Trophoblast cell (in vitro differentiated cells and primary cell): ENCODE data around the gene CADPS.
"Not testable (repeated sequence)": the region's sequence is repeated elsewhere in the genome, so short reads cannot be mapped to it uniquely, and the experiment has no call there.

Experiments
- DNase-seq, 2 donors: peaks; one replicate each; pipeline ENCODE4 v3.0.0-alpha.2; 2016
- H2AFZ ChIP-seq: 2 replicates; pipeline ENCODE4 v1.6.1; 2013; ENCODE audit warnings: low read length, moderate library complexity, mild to moderate bottlenecking; ENCODE audit not compliant: insufficient read depth, poor library complexity
- H2AK5ac ChIP-seq: 2 replicates; pipeline ENCODE4 v1.6.1; 2013; ENCODE audit warnings: mild to moderate bottlenecking, low read length
- H2BK120ac ChIP-seq: 2 replicates; pipeline ENCODE4 v1.6.1; 2013; ENCODE audit warnings: low read length, mild to moderate bottlenecking, moderate library complexity; ENCODE audit not compliant: insufficient read depth, poor library complexity
- H2BK12ac ChIP-seq: 2 replicates; pipeline ENCODE4 v1.6.1; 2013; ENCODE audit warnings: mild to moderate bottlenecking, low read length, moderate library complexity
- H2BK5ac ChIP-seq: 2 replicates; pipeline ENCODE4 v1.6.1; 2013; ENCODE audit warnings: low read length, low read depth, moderate library complexity, mild to moderate bottlenecking; ENCODE audit not compliant: poor library complexity
- H3K14ac ChIP-seq: 2 replicates; pipeline ENCODE4 v1.6.1; 2013; ENCODE audit warnings: mild to moderate bottlenecking, low read length
- H3K18ac ChIP-seq: 2 replicates; pipeline ENCODE4 v1.6.1; 2013; ENCODE audit warnings: mild to moderate bottlenecking, low read length
- H3K23ac ChIP-seq: 2 replicates; pipeline ENCODE4 v1.6.1; 2013; ENCODE audit warnings: low read length
- H3K27ac ChIP-seq: 2 replicates; pipeline ENCODE4 v1.5.1; 2013; ENCODE audit warnings: low read depth, mild to moderate bottlenecking, inconsistent platforms, low read length, moderate library complexity
- H3K27me3 ChIP-seq: 2 replicates; pipeline ENCODE4 v1.6.1; 2013; ENCODE audit warnings: inconsistent platforms, mild to moderate bottlenecking, low read length, moderate library complexity; ENCODE audit not compliant: insufficient read depth
- H3K36me3 ChIP-seq, 2 experiments: 1 replicate in 1 of 2; 2 replicates in 1 of 2; pipeline ENCODE4 v1.6.1; 2013; ENCODE audit warnings: low read length in 2 of 2, mild to moderate bottlenecking in 2 of 2, moderate library complexity in 1 of 2; ENCODE audit not compliant: insufficient read depth in 2 of 2, control insufficient read depth in 1 of 2
- H3K4ac ChIP-seq: 2 replicates; pipeline ENCODE4 v1.6.1; 2013; ENCODE audit warnings: low read depth, mild to moderate bottlenecking, low read length, moderate library complexity
- H3K4me1 ChIP-seq, 2 experiments: 1 replicate in 1 of 2; 2 replicates in 1 of 2; pipeline ENCODE4 v1.6.1; 2013; ENCODE audit warnings: low read length in 2 of 2, mild to moderate bottlenecking in 2 of 2, moderate library complexity in 1 of 2; ENCODE audit not compliant: insufficient read depth in 2 of 2, control insufficient read depth in 1 of 2
- H3K4me2 ChIP-seq: 2 replicates; pipeline ENCODE4 v1.6.1; 2013; ENCODE audit warnings: inconsistent platforms, mild to moderate bottlenecking, low read length, moderate library complexity
- H3K4me3 ChIP-seq: 2 replicates; pipeline ENCODE4 v1.5.1; 2013; ENCODE audit warnings: mild to moderate bottlenecking, low read depth, low read length, inconsistent platforms
- H3K79me1 ChIP-seq: one replicate; pipeline ENCODE4 v1.6.1; 2013; ENCODE audit warnings: low read length
- H3K79me2 ChIP-seq: 2 replicates; pipeline ENCODE4 v1.6.1; 2013; ENCODE audit warnings: low read length, mild to moderate bottlenecking; ENCODE audit not compliant: control insufficient read depth, insufficient read depth, poor library complexity
- H3K9ac ChIP-seq: 2 replicates; pipeline ENCODE4 v1.6.1; 2013; ENCODE audit warnings: mild to moderate bottlenecking, low read length
- H3K9me3 ChIP-seq: 2 replicates; pipeline ENCODE4 v1.6.1; 2013; ENCODE audit warnings: low read depth, mild to moderate bottlenecking, control low read depth, inconsistent platforms, low read length; ENCODE audit not compliant: insufficient read depth
- H4K12ac ChIP-seq: 2 replicates; pipeline ENCODE4 v1.6.1; 2013; ENCODE audit warnings: low read depth, mild to moderate bottlenecking, low read length, moderate library complexity
- H4K8ac ChIP-seq: 2 replicates; pipeline ENCODE4 v1.6.1; 2013; ENCODE audit warnings: low read depth, mild to moderate bottlenecking, low read length, moderate library complexity
- H4K91ac ChIP-seq: one replicate; pipeline ENCODE4 v1.6.1; 2013; ENCODE audit warnings: low read depth, mild to moderate bottlenecking, low read length, moderate library complexity
- WGBS: extraction: QIAGEN DNeasy Blood & Tissue Kit; methylation state at CpG from one replicate; pipeline ENCODE4 v1.1.7; 2013; ENCODE audit warnings: missing lambda C conversion rate; ENCODE audit not compliant: insufficient read length, insufficient coverage; ENCODE audit errors: extremely low coverage; 5-methylcytosine and 5-hydroxymethylcytosine counted together

The CADPS gene

DNA sequence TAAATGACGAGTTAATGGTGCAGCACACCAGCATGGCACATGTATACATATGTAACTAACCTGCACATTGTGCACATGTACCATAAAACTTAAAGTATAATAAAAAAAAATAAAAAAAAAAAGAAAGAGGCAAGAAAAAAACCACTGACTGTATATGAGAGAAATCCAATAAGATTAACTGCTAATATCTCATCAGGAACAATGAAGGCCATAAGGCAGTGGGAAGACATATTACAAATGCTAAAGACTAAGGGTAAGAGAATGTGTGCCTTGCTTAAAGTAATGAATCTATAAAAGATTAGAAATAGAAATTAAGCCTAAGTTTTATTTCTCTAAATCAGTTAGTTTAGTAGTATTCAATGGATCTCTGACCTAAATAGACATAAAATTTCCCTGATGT is 294.7 kb downstream of the CADPS start:
- H2AFZ ChIP-seq, H2BK12ac ChIP-seq, DNase-seq, H2AK5ac ChIP-seq, H3K14ac ChIP-seq, H3K79me2 ChIP-seq, H3K4me1 ChIP-seq, H3K79me1 ChIP-seq, H3K23ac ChIP-seq, H2BK120ac ChIP-seq, H4K91ac ChIP-seq, H2BK5ac ChIP-seq, H4K8ac ChIP-seq, H3K4me3 ChIP-seq, H3K4me2 ChIP-seq, H3K27ac ChIP-seq, H4K12ac ChIP-seq, H3K18ac ChIP-seq, H3K4ac ChIP-seq, H3K36me3 ChIP-seq, H3K9ac ChIP-seq, H3K27me3 ChIP-seq, H3K9me3 ChIP-seq: not testable (repeated sequence)
- no CpG with 5 or more reads among the region's 1 CpG for WGBS

DNA sequence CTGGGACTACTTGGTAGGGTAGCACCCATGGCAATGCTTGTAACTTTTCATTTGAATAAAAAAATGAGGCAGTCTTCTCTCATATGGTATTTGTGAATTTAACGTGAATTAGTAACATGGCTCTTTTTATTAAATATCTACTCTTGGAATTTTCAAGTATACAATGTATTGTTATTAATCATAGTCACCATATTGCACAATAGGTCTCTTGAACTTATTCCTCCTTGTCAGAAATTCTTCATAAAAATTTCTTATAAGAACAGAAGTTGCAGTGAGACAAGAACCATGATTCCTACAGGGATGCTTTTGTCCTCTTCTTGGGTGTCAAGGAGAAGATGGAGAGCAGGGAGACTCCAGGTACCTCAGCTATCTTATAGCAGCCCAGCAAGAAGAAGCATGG is 298.1 kb downstream of the CADPS start:
- Histone ChIP-seq H3K9me3 (peaks cover 3% of the 10 kb centered on the region), H3K27ac (no peak overlapping the region), H3K79me2 (no peaks in the 10 kb centered on the region), H3K4me1 (no peaks in the 10 kb centered on the region), H3K4ac (no peak overlapping the region), H3K18ac (no peak overlapping the region), H3K79me1 (no peaks in the 10 kb centered on the region), H2BK12ac (no peak overlapping the region), H2BK5ac (no peak overlapping the region), H3K4me3 (no peak overlapping the region), H2AK5ac (no peak overlapping the region), H3K14ac (no peak overlapping the region), H3K36me3 (no peaks in the 10 kb centered on the region), H3K23ac (no peak overlapping the region), H4K8ac (no peak overlapping the region), H2BK120ac (no peak overlapping the region), H4K12ac (no peak overlapping the region), H3K4me2 (no peak overlapping the region), H3K27me3 (no peaks in the 10 kb centered on the region), H2AFZ (no peak overlapping the region), H3K9ac (no peak overlapping the region), H4K91ac (no peak overlapping the region)
- WGBS: no CpG with 5 or more reads among the region's 1 CpG
- DNase-seq: no peak

DNA sequence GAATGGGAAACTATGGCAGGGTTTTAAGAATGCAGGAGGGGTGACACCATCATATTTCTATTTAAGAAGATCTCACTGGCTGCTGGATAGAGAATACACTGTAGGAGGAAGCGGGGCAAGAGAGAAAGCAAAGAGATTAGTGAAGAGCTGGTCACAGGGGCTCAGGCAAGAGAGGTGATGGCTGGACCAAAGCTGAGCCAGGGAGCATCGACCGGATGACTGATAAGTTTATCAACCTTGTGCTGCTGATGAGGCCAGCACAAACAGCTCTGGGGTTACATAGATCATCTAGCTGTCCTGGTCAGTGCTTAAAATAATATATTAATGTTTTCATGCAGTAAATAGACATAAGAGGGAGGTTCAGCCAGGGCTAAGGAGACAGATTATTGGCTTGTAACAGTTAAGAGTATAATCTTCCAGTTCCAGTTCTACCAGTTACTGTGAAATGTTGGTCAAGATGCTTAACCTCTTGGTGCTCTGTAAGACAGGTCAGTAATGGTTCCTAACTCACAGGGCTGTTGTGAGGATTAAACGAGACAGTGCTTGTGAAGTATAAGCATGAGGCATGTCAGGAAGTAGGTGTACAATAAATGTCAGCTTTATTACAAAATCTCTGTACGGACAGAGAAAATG is 300.8 kb downstream of the CADPS start:
- no peak overlapping the region for H3K4ac ChIP-seq
- no peak for DNase-seq

DNA sequence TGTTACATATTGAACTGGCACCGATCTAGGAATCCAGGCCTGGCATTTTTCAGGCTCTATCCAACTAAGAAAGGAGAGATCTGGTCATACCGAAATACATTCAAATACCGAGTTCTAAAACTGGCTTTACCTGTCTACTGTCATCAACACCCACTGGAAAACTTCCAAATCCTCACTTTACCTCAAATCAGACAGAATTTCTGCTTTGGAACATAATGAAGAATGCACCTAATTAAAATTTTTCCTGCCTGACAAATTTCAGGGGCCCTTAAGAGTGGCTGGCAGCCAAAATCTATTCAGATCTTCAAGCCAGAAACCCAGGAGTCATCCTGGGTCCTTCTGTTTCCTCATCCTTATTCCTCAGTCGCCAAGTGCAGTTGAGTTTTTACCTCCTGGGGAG is 303.3 kb downstream of the CADPS start:
- no peak overlapping the region for H3K18ac ChIP-seq
- no peak overlapping the region for H3K4me3 ChIP-seq
- no peak overlapping the region for H2AK5ac ChIP-seq
- H2BK5ac ChIP-seq: no peak overlapping the region
- no peaks in the 10 kb centered on the region for H3K36me3 ChIP-seq
- H4K8ac ChIP-seq: no peak overlapping the region
- H3K79me1 ChIP-seq: no peaks in the 10 kb centered on the region
- H3K4me2 ChIP-seq: no peak overlapping the region
- no peak overlapping the region for H2AFZ ChIP-seq
- no peak overlapping the region for H3K9ac ChIP-seq
- H2BK120ac ChIP-seq: no peak overlapping the region
- no peak overlapping the region for H3K14ac ChIP-seq
- H4K91ac ChIP-seq: no peak overlapping the region
- H3K9me3 ChIP-seq: no peaks in the 10 kb centered on the region
- no CpG with 5 or more reads among the region's 4 CpGs for WGBS
- H3K27me3 ChIP-seq: no peaks in the 10 kb centered on the region
- no peak overlapping the region for H2BK12ac ChIP-seq
- no peak overlapping the region for H3K4ac ChIP-seq
- no peaks in the 10 kb centered on the region for H3K79me2 ChIP-seq
- H4K12ac ChIP-seq: no peak overlapping the region
- no peak overlapping the region for H3K27ac ChIP-seq
- no peak for DNase-seq
- no peaks in the 10 kb centered on the region for H3K4me1 ChIP-seq
- H3K23ac ChIP-seq: no peak overlapping the region

More for the DNA sequence above, 300.8 kb downstream of the CADPS start:
- Histone ChIP-seq H2AFZ (no peak overlapping the region), H4K8ac (no peak overlapping the region), H3K27ac (no peak overlapping the region), H2BK12ac (no peak overlapping the region), H2AK5ac (no peak overlapping the region), H3K4me2 (no peak overlapping the region), H4K12ac (no peak overlapping the region), H3K9me3 (no peaks in the 10 kb centered on the region), H3K23ac (no peak overlapping the region), H3K18ac (no peak overlapping the region), H3K14ac (no peak overlapping the region), H3K36me3 (no peaks in the 10 kb centered on the region), H3K79me2 (no peaks in the 10 kb centered on the region), H2BK5ac (no peak overlapping the region), H4K91ac (no peak overlapping the region), H3K79me1 (no peaks in the 10 kb centered on the region), H3K9ac (no peak overlapping the region), H2BK120ac (no peak overlapping the region), H3K4me3 (no peak overlapping the region), H3K27me3 (no peaks in the 10 kb centered on the region), H3K4me1 (no peaks in the 10 kb centered on the region)
- no CpG with 5 or more reads among the region's 5 CpGs for WGBS
